ENCODE results near the gene SPAG17. TPM values are rescaled to one million over a fixed set of nuclear protein-coding genes. Genes with fewer than 3 reads are reported as not detected.

The SPAG17 gene
- total and polyA plus RNA-seq, 2 of the 13 experiments (the other 11 are each of a cell fraction or from before 2014, with no cell fraction given), result not detected

- TF ChIP-seq RORA (CRISPR knock-in tag; IDR thresholded peaks at IDR 0.05) (no peak), IRF2 (CRISPR knock-in tag; IDR thresholded peaks at IDR 0.05) (no peak)
These were observed 217.6 kb downstream of the SPAG17 start (continued) for GRCh38 chr1:117967477-117967876.

- WGBS (ENCODE audit: low lambda C conversion rate), result 97% methylated on average over 3 of the region's 3 CpGs
- no peak for TF ChIP-seq PBX3 (CRISPR knock-in tag; IDR thresholded peaks at IDR 0.05; ENCODE audit: borderline replicate concordance)
- TF ChIP-seq PAWR (CRISPR knock-in tag; IDR thresholded peaks at IDR 0.05; ENCODE audit: borderline replicate concordance), result no peak
- no peak for TF ChIP-seq MED1 (CRISPR knock-in tag; IDR thresholded peaks at IDR 0.05)
- TF ChIP-seq ZNF891 (CRISPR knock-in tag; IDR thresholded peaks at IDR 0.05), result no peak
- TF ChIP-seq ZSCAN30 (CRISPR knock-in tag; IDR thresholded peaks at IDR 0.05), result no peak
- no peak for TF ChIP-seq ZNF646 (CRISPR knock-in tag; IDR thresholded peaks at IDR 0.05)
- TF ChIP-seq DRAP1 (CRISPR knock-in tag; IDR thresholded peaks at IDR 0.05), result no peak
- TF ChIP-seq ZNF329 (CRISPR knock-in tag; IDR thresholded peaks at IDR 0.05; ENCODE audit: low read depth), result no peak
- TF ChIP-seq ZNF30 (CRISPR knock-in tag; IDR thresholded peaks at IDR 0.05), result no peak
- no peak for TF ChIP-seq ZBTB49 (CRISPR knock-in tag; IDR thresholded peaks at IDR 0.05; ENCODE audit: borderline replicate concordance)
These were observed 220.6 kb downstream of the SPAG17 start for GRCh38 chr1:117964290-117965038.

More at GRCh38 chr1:117964290-117965038, 220.6 kb downstream of the SPAG17 start:
- no peak overlapping the region for H2AFZ ChIP-seq (ENCODE audit: low read length)
- FAIRE-seq, result no peak
- peaks cover 2 to 20% of the 10 kb centered on the region in 2 experiments; a peak in 3 of 5 replicates for H3K36me3 ChIP-seq (replicated peaks in 1 of 2; ENCODE audit: control insufficient read depth in 1 of 2, insufficient read depth in 2 of 2, low read length in 2 of 2)
- CTCF ChIA-PET (ENCODE audit: low intra/inter-chr PET ratio, low total read pairs), result no interaction called here
- POLR2A ChIA-PET, result no interaction called here
- no peak overlapping the region for H3K9ac ChIP-seq (ENCODE audit: insufficient read depth, low read depth, low read length)
- no TSS peak for BruUV-seq (replicated peaks)
- no peaks in the 10 kb centered on the region for H3K9me3 ChIP-seq (ENCODE audit: low read length)
- H3K27ac ChIP-seq (ENCODE audit: extremely low read length, insufficient read depth, low read length), result no peak overlapping the region
- H3K4me2 ChIP-seq (ENCODE audit: low read depth, low read length), result no peak overlapping the region
- DNase-seq (ENCODE audit: low spot score), result no peak
- in situ Hi-C loops (cut with HindIII; ENCODE audit: extremely low pct_ligation_motif_present, low pct_unique_long_range_greater_than_20kb) (no loop called here), intact Hi-C loops (cut with micrococcal nuclease; ENCODE audit: unreplicated experiment) (no loop called here)
- H4K20me1 ChIP-seq (ENCODE audit: insufficient read depth, low read length), result no peaks in the 10 kb centered on the region
- no peaks in the 10 kb centered on the region for H3K27me3 ChIP-seq (ENCODE audit: control insufficient read depth in 1 of 2, insufficient read depth in 2 of 2, low read length in 2 of 2)
- no peak for ATAC-seq
- no peaks in the 10 kb centered on the region for H3K4me1 ChIP-seq (ENCODE audit: insufficient read depth, low read length)
- no peaks in the 10 kb centered on the region for H3K79me2 ChIP-seq (ENCODE audit: insufficient read depth, low read length)
- no peak overlapping the region for H3K4me3 ChIP-seq (replicated peaks in 1 of 3; ENCODE audit: insufficient read depth in 1 of 3, low read depth in 2 of 3, low read length in 3 of 3)
